GM12878 (cell line): Measurements from ENCODE around the gene ZIC1. TPM values are rescaled to one million over a fixed set of nuclear protein-coding genes. Genes with fewer than 3 reads are reported as not detected.

ENCODE experiments used
- ATAC-seq: fragments of 200-7000 bp; cut with Tn5 transposase; 3 replicates; pipeline ENCODE4 v1.9.1; 2020; ENCODE audit warnings: mild to moderate bottlenecking, moderate library complexity
- BruUV-seq: library from RNA; stranded (reverse); fragments of 400-500 nt; replicated peaks from 2 replicates; lab custom pipeline; 2021; lab: Mats Ljungman, UMichigan
- CTCF ChIA-PET: fragments of 300-600 bp; sonication (Branson Sonifier 250); formaldehyde crosslinking; extraction: SDS; loops from one replicate; lab custom pipeline; 2021; ENCODE audit warnings: inconsistent platforms; lab: Yijun Ruan, JAX
- POLR2A ChIA-PET: fragments of 350-600 bp; formaldehyde crosslinking; extraction: SDS; loops from one replicate; lab custom pipeline; 2021; ENCODE audit warnings: inconsistent platforms; lab: Charles Lee
- RAD21 ChIA-PET: fragments of 300-600 bp; sonication (Branson Sonifier 250); formaldehyde crosslinking; loops from one replicate; lab custom pipeline; 2023; ENCODE audit warnings: antibody characterized with exemption; ENCODE audit not compliant: unreplicated experiment; lab: Charles Lee
- SMC1A ChIA-PET: fragments of 300-600 bp; sonication (Branson Sonifier 250); formaldehyde crosslinking; loops from one replicate; lab custom pipeline; 2023; ENCODE audit not compliant: unreplicated experiment, uncharacterized antibody; lab: Charles Lee
- DNase-seq: peaks from one replicate; pipeline ENCODE4 v3.0.0-alpha.2; 2011; ENCODE audit warnings: low read depth, low spot score
- FAIRE-seq: peaks from 3 replicates; lab custom pipeline; 2011; peaks lifted over from hg19 to GRCh38; lab: Jason Lieb, UNC
- H2AFZ ChIP-seq: 2 replicates; pipeline ENCODE4 v1.6.0; 2011; ENCODE audit warnings: low read depth, low read length, control low read depth; ENCODE audit not compliant: control insufficient read depth
- H3K27ac ChIP-seq: 2 replicates; pipeline ENCODE4 v1.5.1; 2011; ENCODE audit warnings: control low read depth; ENCODE audit not compliant: control insufficient read depth, insufficient read depth
- H3K27me3 ChIP-seq, 2 experiments: replicated peaks in 1 of 2; 2 replicates each; pipeline versions ENCODE4 v1.6.0 to v1.6.1; 2011; ENCODE audit warnings: low read length in 1 of 2; ENCODE audit not compliant: control insufficient read depth in 2 of 2, insufficient read depth in 2 of 2
- H3K36me3 ChIP-seq, 2 experiments: 2 replicates each; pipeline ENCODE4 v1.5.1; 2011; ENCODE audit warnings: low read length in 1 of 2; ENCODE audit not compliant: control insufficient read depth in 2 of 2, insufficient read depth in 2 of 2
- H3K4me1 ChIP-seq: 2 replicates; pipeline ENCODE4 v1.6.1; 2011; ENCODE audit warnings: mild to moderate bottlenecking, low read length, moderate library complexity, mixed read lengths; ENCODE audit not compliant: control insufficient read depth, insufficient read depth
- H3K4me2 ChIP-seq: 2 replicates; pipeline ENCODE4 v1.6.0; 2011; ENCODE audit warnings: control low read depth; ENCODE audit not compliant: control insufficient read depth, insufficient read depth
- H3K4me3 ChIP-seq: fragments of 200-600 bp; sonication (generic); 2 replicates; pipeline ENCODE4 v1.5.1; 2016
- H3K79me2 ChIP-seq: 2 replicates; pipeline ENCODE4 v1.6.0; 2011; ENCODE audit warnings: low read length; ENCODE audit not compliant: control insufficient read depth, insufficient read depth
- H3K9ac ChIP-seq: 2 replicates; pipeline ENCODE4 v1.8.0; 2011; ENCODE audit warnings: low read length, control low read depth, mixed read lengths; ENCODE audit not compliant: control insufficient read depth, insufficient read depth
- H3K9me3 ChIP-seq: replicated peaks from 3 replicates; pipeline ENCODE4 v1.5.1; 2011; ENCODE audit warnings: mild to moderate bottlenecking, low read length; ENCODE audit not compliant: control insufficient read depth, insufficient read depth
- H4K20me1 ChIP-seq: 2 replicates; pipeline ENCODE4 v1.6.0; 2011; ENCODE audit not compliant: control insufficient read depth, insufficient read depth
- BHLHE40 ChIP-seq, 2 experiments: fragments of 450-650 bp in 1 of 2; IDR thresholded peaks; 2 replicates each; pipeline ENCODE4 v1.6.1; 2011 to 2017; ENCODE audit warnings: low read depth in 2 of 2, borderline replicate concordance in 1 of 2, improper control_type of control experiment in 1 of 2, low read length in 1 of 2, mild to moderate bottlenecking in 1 of 2
- CBFB ChIP-seq: IDR thresholded peaks from 2 replicates; pipeline ENCODE4 v1.6.1; 2016; ENCODE audit warnings: antibody characterized with exemption, low read depth
- EZH2 ChIP-seq: IDR thresholded peaks from 2 replicates; pipeline ENCODE4 v1.6.1; 2012; ENCODE audit warnings: low read depth, mild to moderate bottlenecking, control low read depth, inconsistent platforms, low read length, borderline replicate concordance; ENCODE audit not compliant: control insufficient read depth
- NFYA ChIP-seq: IDR thresholded peaks from 2 replicates; pipeline ENCODE4 v1.6.1; 2011; ENCODE audit warnings: low read depth, mild to moderate bottlenecking, low read length, improper control_type of control experiment, borderline replicate concordance
- NR2C1 ChIP-seq: fragments of 450-650 bp; IDR thresholded peaks from 2 replicates; pipeline ENCODE4 v1.6.1; 2017; ENCODE audit warnings: antibody characterized with exemption, mild to moderate bottlenecking, moderate library complexity
- PML ChIP-seq: IDR thresholded peaks from 2 replicates; pipeline ENCODE4 v1.6.1; 2012; ENCODE audit warnings: low read length, inconsistent platforms
- RFX5 ChIP-seq: IDR thresholded peaks from 2 replicates; pipeline ENCODE4 v1.6.1; 2011; ENCODE audit warnings: low read depth, low read length, improper control_type of control experiment
- SIN3A ChIP-seq: IDR thresholded peaks from 2 replicates; pipeline ENCODE4 v1.6.1; 2012; ENCODE audit warnings: low read depth, low read length, improper control_type of control experiment
- WRNIP1 ChIP-seq: IDR thresholded peaks from 2 replicates; pipeline ENCODE4 v1.6.1; 2011; ENCODE audit warnings: low read depth, low read length, improper control_type of control experiment, borderline replicate concordance
- ZNF217 ChIP-seq: fragments of 450-650 bp; IDR thresholded peaks from 2 replicates; pipeline ENCODE4 v1.6.1; 2017; ENCODE audit warnings: antibody characterized with exemption, mild to moderate bottlenecking
- WGBS: methylation state at CpG from one replicate; pipeline ENCODE4 v1.1.6; 2016; ENCODE audit warnings: low lambda C conversion rate; ENCODE audit not compliant: insufficient replicate concordance, insufficient coverage; ENCODE audit errors: missing lambda C conversion rate; 5-methylcytosine and 5-hydroxymethylcytosine counted together
- in situ Hi-C: fragments of 300-500 bp; cut with MboI; formaldehyde crosslinking; loops from 9 replicates; pipeline ENCODE4 v1.14.3; 2018; ENCODE audit warnings: mixed read lengths
- intact Hi-C: fragments of 100-400 bp; cut with micrococcal nuclease; formaldehyde crosslinking; loops from one replicate; pipeline ENCODE4 v1.14.2; 2022; ENCODE audit not compliant: unreplicated experiment
- polyA plus RNA-seq, 11 experiments: library from polyadenylated mRNA; depleted of rRNA in 4 of 11; unstranded in 6 of 11; stranded (reverse) in 5 of 11; fragments of >200 nt; fragmentation: Nextera tagmentation in 4 of 11; fragmentation: Illumina TruSeq in 1 of 11; extraction: Ambion mirVana in 4 of 11; extraction: Trizol in 1 of 11; gene quantifications; 1 replicate in 1 of 11; 2 replicates in 10 of 11; pipeline versions ENCODE4 v1.2.1 to v1.2.3, GENCODE V29; 2011 to 2016; ENCODE audit warnings: inconsistent platforms in 2 of 11, missing spikeins in 2 of 11, low read depth in 1 of 11
- total RNA-seq, 4 experiments: library from RNA; depleted of rRNA in 3 of 4; stranded (reverse); fragments of >200 nt in 3 of 4; fragmentation: Illumina TruSeq in 1 of 4; extraction: Trizol in 1 of 4; gene quantifications; 2 replicates each; pipeline versions ENCODE4 v1.2.1 to v1.2.3, GENCODE V29; 2013 to 2021

The ZIC1 gene
- total and polyA plus RNA-seq, 10 of the 15 experiments (the other 5 are each of a cell fraction or from before 2014, with no cell fraction given) = not detected

DNA sequence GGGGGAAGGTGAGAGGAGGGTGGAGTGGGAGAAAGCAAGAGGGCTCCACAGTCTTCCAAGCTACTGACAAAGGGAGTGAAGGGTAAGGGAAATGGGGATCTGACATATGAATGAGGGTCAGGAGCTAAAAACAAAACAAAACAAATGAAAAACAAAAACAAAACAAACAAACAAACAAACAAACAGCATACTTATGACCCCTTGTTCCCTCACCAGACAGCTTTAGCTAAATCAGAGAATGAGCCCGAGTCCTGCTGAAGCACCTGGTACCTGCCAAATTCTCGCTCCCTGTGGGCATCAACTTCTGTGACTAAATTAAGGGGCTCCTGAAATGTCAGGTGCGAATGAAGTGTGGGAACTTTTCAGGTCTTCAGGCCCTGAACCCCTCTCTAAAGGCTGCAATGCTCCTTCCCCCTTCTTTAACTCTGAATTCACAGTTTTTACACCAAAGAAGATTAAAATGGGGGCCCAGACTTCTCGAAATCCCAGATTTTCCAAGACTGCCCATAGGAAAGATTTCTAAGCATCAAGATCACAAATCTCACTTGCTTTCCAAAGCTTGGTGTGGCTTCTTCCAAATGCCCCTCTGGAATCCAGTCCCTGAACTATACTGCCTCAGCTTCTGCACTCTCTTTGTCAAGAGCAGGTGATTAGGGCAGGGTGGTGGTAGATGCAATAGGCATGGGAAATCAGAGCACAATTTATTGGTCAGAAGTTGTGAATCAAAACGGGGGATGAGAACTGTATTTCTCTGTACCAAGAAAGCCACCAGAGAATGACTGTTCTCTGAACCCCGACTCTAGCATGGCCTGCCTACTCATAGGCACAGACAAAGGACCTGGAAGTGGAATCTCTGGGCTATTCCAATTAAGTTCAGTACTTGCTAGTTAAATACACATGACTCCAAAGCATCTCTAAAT, 43.7 kb upstream of the ZIC1 start:
- ATAC-seq (no peak), DNase-seq (no peak), FAIRE-seq (no peak)
- Histone ChIP-seq H2AFZ (no peak overlapping the region), H3K9me3 (no peaks in the 10 kb centered on the region; the same call in 2 of the 3 replicates), H3K27ac (no peak overlapping the region), H4K20me1 (no peaks in the 10 kb centered on the region), H3K4me3 (no peak overlapping the region), H3K4me1 (no peaks in the 10 kb centered on the region), H3K9ac (no peak overlapping the region), H3K27me3 (peaks cover 0 to 22% of the 10 kb centered on the region in 2 experiments), H3K4me2 (no peak overlapping the region), H3K36me3 (no peaks in the 10 kb centered on the region), H3K79me2 (no peaks in the 10 kb centered on the region)
- ChIA-PET SMC1A (no interaction called here), POLR2A (no interaction called here), CTCF (no interaction called here), RAD21 (no interaction called here)
- intact Hi-C loops (loop anchor here (10.0 kb wide), 1 partner anchor 1019 kb away; no protein-coding TSS in a partner anchor), in situ Hi-C loops (no loop called here)
- no TSS peak for BruUV-seq
- WGBS = 0% methylated on average over 6 of the region's 6 CpGs
- TF ChIP-seq ZNF217 (no peak), SIN3A (no peak), PML (no peak)

DNA sequence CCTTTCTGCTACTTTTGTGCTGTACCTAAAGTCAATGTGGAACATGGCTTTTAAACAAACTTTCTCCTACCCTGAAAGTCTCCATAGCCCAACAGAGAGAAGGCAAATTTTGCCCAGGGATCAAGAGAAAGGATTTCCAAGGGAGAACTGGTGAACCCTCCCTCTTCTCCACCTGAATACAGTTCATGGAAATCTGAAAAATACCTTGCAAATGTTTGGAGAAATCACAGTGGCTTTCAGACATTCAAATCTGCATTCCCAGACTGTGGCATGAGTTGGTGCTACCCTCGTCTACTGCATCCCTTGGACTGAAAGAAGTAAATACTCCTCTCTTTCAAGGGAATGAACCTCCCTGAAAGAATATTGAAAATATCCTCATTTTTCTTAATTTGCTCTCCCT, 41.5 kb upstream of the ZIC1 start:
- no peak for TF ChIP-seq WRNIP1
- no peak for TF ChIP-seq NFYA
- no peak for TF ChIP-seq BHLHE40 (IDR thresholded peaks at IDR 0.05; ENCODE audit: borderline replicate concordance in 1 of 2, low read depth in 2 of 2, low read length in 1 of 2)
- no peak for TF ChIP-seq NR2C1
- no peak for TF ChIP-seq CBFB
- no peak for TF ChIP-seq EZH2
- no peak for TF ChIP-seq PML
- TF ChIP-seq RFX5 = no peak
- CTCF ChIA-PET = interaction anchor here (1.2 kb wide), 1 partner anchor 16 kb away, joined by 3 read pairs; no protein-coding TSS in a partner anchor
- 5% methylated on average over 1 of the region's 1 CpG for whole genome bisulfite sequencing
- no peak overlapping the region for H3K4me2 ChIP-seq
- ATAC-seq (no peak), DNase-seq (no peak), FAIRE-seq (no peak)
- POLR2A ChIA-PET = no interaction called here
- no peaks in the 10 kb centered on the region for H3K4me1 ChIP-seq
- H3K36me3 ChIP-seq = no peaks in the 10 kb centered on the region
- H3K9ac ChIP-seq = no peak overlapping the region
- BruUV-seq = no TSS peak
- RAD21 ChIA-PET = no interaction called here
- in situ Hi-C loops (no loop called here), intact Hi-C loops (loop anchor here (10.0 kb wide), 1 partner anchor 1017 kb away; no protein-coding TSS in a partner anchor)
- no peak overlapping the region for H2AFZ ChIP-seq
- SMC1A ChIA-PET = no interaction called here
- no peaks in the 10 kb centered on the region for H3K79me2 ChIP-seq
- H4K20me1 ChIP-seq = no peaks in the 10 kb centered on the region
- H3K27ac ChIP-seq = no peak overlapping the region
- no peak overlapping the region for H3K4me3 ChIP-seq
- H3K27me3 ChIP-seq = peaks cover 1 to 28% of the 10 kb centered on the region in 2 experiments
- H3K9me3 ChIP-seq = no peaks in the 10 kb centered on the region; the same call in 2 of the 3 replicates
